SHP77 (cell line): Measurements from ENCODE around the gene ATP8A2.

Experiments
- DNase-seq, 2 experiments: peaks; one replicate each; lab custom pipeline; 2025; lab: John Stamatoyannopoulos, UW

The ATP8A2 gene

DNA sequence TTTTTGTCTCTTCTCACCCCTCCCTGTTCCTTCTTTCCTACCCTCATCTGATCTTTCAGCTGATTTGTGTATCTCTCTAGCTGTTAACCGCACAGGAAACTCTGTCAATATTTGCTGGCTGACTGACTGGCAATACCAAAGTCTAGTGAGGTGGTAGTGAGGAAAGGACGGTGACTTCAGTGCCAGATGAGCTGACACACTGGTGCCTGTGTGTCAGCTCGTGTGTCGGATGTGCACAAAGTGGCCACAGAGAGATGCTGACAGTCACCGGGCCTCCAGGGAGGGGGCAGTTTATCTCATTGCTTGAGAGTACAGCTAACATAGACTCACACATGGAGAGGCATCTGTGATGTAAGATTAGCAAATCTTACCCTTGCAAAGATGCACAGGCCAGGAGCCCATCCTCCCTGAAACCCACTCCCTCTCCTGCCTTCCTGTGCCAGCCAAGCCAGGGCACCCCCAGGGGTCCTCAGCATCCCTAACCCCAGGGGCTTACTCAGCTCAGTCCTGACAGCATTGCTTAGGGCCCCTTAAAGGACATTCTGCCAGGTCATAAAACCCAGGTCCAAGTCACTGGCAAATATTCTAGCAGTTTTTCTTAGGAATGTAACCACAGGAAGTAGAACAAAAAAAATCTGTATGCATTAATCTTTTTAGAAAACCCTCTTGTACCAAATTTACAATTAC is 599.8 kb downstream of the ATP8A2 start:
- DNase-seq, result peak; percentile 31 to 40

DNA sequence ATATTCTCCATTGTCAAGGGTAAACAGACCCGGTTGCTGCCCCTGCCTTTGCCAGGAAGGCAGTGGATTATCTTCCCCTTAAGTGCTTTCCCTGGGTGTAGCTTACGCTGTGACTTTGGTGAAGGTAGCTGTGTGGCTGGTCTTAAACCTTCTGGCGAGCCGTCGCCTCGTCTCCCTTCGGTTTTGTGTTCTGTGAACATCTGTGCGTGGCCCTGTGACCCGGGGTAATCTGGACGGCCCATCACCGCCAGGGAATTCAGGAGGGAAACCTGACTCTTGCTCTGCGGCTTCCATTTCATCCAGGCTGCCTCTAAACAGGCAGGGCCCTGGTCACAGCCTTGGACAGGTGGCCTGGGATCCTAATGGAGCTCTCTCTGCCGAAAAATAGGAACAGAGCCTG is 601.3 kb downstream of the ATP8A2 start:
- DNase-seq, result no peak

DNA sequence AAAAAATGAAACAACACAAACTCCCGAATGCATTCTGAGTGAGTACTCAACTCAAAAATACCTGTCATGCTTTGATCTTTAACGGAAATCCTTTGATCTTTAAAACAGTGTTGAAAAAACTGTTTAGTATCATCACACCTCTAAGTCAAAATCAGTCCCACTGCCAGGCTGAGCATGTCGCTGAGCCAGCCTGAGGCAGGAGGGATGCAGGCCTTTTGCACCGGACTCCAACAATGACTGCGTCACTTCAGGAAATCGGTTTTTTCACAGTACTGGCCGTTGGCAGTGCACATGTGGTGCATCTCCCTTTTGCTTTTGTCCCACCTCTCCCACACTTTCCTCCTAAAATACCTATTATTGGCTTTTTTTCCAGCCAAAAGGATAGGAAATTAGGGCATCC is 601.8 kb downstream of the ATP8A2 start:
- DNase-seq, result peak; percentile 35 to 38

DNA sequence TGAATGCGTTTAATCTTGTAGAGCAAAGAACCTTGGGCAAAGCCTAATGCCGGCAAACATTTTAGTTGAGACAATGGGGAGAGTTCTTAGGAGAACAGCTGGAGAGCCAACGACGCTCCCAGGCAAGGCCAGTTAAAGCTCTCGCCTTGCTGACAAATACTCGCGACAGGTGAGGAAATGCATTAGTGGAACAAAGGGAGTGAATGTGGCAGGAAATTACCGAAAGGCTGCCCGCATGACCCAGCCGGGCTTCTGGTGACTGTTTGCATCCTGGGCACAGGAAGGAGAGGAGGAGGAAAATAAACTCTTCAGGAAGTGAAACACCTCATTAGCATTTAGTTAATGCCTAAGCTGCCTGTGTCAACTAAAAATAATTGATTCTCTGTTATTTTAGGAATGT is 605.4 kb downstream of the ATP8A2 start:
- DNase-seq, result peak; percentile 51 to 76

DNA sequence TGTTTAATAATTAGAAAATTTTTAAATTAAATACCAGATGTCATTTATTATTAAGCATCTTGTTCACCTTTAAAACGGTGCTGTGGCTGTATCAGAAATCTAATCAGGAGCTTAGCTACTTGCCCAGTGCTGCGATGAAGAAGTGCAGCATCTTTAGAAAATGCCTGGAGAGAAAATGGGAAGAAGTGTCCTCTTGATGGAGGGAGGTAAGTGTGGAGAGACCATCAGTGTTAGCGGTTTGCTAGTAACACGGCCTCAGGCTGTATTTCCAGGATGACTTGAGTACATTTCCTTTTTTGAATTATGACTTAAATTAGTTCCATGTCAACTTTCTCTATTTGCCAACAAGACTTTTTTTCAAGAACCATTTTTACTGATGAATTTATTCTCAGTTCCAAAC is 605.9 kb downstream of the ATP8A2 start:
- DNase-seq, result no peak

DNA sequence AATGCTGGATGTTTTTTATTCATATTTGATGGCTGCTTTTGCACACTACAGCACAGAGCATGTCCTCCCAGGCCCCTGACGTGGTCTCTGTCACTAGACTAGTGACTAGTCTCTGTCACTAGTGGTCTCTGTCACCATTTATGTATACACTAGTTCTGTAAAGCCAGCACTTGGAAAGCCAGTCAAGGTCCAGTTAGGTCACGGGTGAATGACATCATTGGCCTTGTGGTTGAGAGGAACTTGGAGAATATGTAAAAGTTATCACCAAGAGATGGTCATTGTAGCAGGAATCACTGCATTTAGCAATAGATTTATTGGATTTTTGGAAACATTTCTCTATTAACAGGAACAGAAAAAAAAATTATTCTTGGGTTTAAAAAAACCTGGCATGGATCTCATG is 607.2 kb downstream of the ATP8A2 start:
- DNase-seq, result no peak

DNA sequence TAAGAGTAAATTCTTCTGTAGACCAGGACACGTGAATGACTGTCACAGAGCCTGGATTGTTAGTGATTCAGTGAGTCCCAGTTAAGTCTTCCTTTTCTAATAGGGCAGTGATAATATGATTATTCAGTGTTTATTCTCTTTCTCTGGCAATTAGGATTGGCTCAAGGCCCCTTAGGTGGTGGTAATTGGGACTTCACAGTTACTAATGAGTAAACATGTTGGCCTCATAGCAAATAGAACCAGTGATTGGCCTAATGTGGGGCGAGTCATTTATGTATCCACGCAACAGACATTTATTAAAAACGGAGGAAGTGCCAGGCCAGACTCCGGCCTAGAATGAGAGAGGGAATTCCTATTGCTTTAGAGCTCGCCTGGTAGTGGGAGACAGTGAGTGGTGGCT is 607.6 kb downstream of the ATP8A2 start:
- no peak for DNase-seq

DNA sequence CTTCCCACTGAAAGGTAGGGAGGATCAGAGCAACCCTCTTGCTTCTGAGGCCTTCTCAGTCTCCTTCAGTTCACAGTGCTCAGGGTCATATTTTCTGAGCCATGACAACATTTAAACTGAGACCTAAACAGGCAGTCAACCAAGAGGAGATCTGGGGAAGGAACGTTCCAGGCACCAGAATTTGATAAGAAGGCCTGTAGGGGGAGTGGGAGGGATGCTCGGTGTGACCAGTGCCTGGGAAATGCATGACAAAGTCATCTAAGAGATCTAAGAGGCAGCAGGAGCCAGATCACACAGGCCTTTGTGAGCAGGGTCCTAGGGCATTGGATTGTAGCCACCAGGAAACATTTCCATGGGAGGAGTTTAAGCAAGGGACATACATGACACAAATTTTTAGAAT is 608.5 kb downstream of the ATP8A2 start:
- DNase-seq, result peak; percentile 22 to 46

DNA sequence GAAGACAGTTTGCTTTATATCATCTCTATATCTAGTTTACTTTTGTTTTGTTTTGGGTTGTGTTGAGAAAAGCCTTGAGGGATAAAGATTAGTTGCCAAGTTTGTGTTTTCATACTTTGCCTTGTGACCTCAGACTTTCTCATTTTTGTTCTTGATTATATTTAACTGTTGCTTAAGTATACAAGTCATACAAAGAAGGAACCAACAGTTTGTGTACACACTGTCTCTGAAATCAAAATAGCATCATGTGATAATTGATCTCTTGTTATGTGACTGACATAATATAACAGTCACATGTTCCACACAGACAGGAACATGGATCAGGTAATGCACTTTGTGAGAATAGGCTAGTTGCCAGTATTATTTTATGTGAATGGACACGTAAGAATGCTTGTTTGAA is 609.3 kb downstream of the ATP8A2 start:
- DNase-seq, result no peak

DNA sequence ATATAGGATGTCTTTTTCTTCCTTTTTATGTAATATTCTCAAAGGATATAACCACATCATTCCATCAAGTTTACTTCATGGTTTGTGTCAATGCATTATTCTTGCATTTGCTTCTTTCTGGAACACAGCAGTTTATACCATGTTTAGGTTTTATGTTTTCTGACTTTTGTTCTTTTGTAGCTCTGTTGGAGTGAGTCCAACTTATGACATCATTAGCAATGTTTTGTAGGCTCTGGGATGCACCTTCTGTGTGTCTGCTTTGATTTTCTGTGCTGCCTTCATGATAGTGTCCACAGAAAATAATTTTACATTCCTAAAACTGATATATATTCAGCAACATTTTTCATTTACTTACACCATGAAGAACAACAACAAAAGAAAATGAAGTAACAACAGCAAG is 611.1 kb downstream of the ATP8A2 start:
- peak in 1 of 2 experiments; percentile 9 for DNase-seq

DNA sequence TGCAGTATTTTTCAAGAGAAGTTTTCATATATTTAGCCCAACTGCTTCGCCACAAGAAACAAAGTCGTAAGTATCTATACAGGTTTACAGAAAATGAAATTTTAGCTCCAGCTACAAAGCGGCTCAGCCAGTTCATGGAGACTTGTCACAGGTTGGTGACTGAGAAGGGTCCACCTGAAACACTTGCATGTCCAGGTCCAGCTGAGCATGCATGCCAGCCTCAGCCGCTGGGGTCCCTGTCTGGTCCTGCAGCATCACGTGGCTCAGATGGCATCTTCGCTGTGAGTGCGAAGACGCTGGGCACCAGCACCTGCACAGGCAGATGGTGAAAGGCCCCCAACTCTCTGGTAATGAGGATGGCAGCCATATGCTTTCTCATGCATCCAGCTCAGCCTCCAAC is 616.2 kb downstream of the ATP8A2 start:
- no peak for DNase-seq

DNA sequence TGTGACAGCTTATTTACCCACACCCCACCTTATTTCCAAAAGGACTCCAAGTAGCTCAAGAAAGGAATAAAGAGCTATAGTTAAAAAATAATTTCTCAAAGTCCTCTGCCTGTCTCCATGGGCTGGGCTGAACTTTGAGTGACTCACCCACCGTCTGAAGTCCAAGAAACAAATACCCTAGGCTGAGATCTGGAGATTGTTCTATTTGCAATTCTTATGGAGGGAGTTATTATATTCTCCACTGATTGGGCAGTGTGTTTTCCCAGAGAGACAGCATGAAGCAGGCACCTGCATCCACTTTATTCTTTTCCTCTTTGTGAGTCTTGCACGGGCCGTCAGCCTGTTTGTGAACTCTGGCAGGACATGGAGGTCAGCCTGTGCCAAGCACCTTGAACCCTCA is 616.9 kb downstream of the ATP8A2 start:
- DNase-seq, result no peak

DNA sequence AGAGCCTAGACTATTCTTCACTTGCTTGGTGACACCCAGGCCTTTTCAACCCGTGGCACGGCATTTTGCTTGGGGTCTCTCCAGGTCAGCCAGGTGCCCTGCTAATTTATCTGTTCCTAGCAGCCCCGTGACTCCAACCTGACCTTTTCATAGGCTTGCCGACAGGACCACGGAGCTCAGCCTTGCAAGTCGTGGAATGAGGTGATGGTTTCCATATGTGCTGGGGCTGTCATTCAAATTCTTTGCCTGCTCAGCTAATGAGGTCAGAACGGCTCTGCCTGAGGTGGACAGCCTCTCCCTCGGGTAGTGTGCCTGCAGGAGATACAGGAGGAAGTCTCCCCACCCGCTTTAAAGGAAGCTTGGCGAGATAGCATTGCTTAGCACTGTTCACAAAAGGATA is 619.0 kb downstream of the ATP8A2 start:
- DNase-seq, result no peak

DNA sequence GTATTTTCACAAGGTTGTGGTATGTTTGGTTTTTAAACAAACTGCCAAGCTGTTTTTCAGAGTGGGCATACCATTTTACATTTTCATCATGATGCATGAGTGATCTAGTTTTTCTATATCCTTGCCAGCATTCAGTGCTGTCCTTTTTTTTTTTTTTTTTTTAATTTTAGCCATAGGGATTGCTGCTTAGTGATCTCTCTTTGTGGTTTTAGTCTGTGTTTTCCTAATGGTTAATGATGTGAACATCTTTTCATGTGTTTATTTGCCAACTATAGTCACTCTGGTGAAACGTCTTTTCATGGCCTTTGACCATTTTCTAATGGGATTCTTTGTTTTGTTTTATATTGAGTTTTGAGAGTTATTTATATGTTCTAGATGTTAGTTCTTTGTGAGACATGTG is 620.3 kb downstream of the ATP8A2 start:
- DNase-seq, result no peak

DNA sequence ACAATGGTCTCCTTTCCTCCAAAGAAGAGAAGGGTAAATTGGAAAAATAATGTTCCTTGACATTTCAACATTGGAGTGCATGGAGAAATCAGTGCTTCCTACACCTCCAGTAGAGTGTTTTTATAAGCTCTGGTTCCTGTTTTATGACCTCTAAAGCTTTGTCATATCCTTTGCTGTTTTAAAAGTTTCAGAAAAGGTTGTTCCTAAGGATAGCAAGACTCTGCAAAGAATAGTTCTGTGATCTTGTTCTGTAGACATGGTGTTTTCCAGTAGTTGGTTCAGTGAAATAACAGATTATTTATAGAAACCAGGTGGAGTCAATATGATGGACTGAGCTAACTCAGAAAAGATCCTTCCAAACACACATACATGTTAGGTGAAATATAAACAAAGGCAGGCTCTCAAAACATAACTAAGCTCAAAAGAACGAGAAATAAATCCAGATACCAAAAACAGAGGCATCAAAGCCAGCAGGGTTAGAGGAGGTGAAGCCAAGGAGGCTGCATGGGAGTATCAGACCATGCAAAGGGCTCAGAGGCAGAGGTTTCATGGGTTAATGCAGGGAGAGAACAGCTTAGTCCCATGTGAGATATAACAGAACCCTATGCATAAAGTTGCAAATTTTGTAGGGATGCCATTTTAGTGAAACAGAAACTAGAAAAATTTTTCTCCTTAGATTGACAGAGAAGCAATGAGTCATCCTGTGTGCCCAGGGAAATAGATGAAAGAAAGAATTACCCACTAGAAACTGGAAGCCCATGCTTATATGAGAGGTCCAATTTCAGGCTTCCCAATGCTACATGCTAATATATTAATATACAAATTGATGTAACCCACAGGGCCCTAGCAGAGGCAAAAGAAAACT is 635.7 kb downstream of the ATP8A2 start:
- DNase-seq, result no peak

DNA sequence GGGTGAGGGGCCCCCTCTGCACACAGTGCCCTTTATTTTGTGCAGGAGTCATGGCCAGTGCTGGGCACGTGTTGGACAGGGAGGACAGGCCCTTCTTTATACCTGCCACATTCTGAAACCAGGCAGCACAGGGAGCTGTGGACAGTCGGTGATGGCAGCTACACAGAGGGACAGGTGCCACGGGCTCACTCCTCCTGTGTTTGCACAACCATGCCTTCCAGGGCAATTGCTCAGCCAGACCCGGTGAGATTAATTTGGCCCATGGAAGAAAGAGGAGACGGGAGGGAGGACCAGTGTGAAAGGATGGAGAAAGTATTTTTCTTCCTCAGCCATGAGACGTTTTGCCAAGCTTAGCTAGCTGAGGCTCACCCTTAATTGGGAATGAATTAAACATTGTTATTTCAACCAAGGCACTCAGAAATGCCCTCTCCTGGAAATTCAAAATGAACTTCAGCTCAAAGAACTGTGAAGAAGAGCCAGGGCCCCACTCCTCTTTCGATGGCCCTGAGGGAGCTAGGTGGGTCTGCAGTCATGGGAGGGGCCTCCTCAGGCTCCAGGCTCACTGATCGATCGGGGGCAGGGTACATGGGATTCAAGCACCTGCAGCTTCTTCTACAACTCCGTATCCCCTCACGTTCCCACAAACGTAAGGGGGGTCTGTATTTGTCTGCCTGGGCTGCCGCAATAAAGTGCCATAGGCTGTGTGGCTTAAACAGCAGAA is 638.9 kb downstream of the ATP8A2 start:
- peak; percentile 26 to 48 for DNase-seq

DNA sequence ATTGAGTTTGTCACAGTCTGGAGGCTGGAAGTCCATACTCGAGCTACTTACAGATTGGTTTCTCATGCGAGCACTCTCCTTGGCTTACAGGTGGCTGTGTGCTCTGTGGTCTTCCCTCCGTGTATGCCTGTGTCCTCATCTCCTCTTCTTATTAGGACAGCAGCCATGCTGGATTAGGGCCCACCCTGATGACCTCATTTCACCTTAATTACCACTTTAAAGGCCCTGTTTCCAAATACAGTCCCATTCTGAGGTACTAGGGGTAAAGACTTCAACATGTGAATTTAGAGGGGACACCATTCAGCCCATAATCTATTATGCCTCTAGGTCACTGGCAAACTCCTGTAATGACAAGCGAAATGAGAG is 639.4 kb downstream of the ATP8A2 start:
- DNase-seq, result no peak

DNA sequence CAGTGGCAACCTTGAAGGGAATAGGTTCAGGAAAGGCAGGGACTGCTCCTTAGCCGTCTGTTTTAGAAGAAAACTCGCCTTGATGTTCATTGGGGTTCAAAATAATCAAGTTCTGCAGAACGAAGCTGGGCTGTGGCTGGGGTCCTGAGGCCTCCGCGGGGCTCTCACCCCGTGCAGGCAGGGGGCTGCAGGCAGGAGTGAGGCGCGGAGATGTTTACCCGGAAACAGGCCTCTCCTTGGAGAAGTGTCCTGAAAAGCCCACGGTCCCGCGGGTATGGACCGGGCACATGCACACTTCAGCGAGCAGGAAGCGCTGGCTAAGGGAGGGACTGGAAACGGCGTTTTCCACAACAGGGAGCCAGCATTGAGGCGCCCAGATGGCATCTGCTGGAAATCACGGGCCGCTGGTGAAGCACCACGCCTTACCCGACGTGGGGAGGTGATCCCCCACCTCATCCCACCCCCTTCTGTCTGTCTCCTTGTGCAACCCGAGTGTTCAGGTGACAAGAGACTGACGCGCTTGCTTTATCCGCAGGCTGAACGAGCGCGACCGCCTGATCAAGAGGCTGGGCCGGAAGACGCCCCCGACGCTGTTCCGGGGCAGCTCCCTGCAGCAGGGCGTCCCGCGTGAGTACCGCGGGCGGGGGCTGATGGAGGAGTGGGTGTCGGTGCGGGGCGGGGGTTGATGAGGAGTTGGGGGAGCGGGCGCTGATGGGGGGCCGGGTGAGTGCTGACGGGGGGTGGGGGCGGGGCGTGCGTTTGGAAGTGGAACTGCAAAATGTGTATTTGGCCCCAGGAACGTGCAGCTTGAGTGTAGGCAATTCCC is 640.4 kb downstream of the ATP8A2 start:
- no peak for DNase-seq

DNA sequence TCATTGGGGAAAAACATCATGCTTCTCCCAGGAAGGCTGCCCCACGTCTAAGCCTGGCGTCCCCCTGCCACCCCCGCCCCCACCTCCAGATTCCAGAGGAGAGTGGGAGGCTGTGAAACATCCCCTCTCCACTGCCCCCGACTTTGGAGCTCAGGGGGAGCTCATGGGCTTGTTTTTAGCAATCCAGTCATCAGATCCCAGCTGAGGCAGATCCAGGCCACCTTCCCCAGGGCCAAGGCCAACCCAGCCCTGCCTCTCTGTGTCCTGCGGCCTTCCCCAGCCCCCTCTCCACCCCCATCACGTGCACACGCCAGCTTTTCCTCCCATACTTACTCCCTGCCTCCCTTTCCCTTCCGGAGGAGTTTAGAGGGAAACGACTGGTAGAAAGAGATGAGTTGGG is 641.2 kb downstream of the ATP8A2 start:
- no peak for DNase-seq

DNA sequence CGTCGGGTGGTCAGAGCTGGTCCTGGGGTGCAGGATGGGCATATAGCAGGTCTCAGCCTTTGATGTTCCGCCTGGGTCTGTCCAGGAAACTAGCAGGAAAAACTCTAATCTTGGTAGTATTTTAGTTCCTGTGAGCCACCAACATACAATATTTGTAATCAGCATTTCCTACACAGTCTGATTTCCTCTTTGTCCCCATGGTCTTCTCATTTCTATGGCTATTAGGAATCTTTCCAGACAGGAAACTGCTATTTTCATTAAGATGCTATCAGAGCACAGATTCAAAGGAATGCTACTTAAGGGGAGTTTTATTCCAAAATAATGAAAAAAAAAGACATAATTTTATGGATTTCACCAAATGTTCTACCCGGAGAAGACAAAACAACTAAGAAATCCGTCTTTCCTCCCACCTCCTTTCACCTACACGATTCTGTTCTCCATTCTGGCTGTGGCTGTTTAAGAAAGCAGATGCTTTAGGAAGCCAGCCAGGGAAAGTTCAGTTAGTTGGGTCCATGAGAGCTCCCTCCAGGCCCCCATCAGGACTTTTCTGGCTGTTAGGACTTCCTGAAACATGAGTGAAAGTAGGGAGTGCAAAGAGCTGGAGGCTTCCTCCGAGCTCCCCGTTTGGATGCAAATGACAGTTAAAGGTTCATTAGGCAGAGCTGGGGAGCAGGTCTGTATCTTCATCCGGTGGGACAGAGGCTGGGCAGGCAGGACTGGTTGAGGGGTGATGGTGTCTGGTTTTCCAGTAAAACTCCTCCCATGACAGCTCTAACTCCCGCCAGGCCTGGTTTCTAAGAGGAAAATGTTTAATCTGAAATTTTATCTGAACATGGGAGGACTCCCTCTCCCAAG is 643.7 kb downstream of the ATP8A2 start:
- DNase-seq, result no peak

DNA sequence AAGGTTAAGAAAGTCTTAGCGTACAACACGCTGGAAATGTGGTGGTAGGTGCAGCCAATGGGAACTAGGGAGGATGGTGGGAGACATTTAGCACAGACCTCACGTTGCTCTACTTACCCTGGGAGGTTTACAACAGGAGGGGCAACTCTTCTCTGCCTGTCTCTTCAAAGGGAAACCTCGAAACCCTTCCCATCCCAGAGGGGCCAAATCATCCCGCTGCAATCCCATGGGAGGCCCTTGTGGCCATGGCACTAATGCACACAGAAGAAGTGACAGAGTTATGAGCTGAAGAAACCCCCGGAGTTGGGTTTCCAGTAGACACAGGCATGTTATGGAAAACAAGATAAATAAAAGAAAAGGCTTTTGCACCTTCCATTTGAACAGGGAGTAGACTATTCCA is 644.4 kb downstream of the ATP8A2 start:
- DNase-seq, result no peak
